NOMO-1 (cell line): ENCODE measurements around the gene GPC6.
A peak's percentile ranks its signal among the peaks of the same experiment; 100 is the strongest.
"Not testable (repeated sequence)": the region's sequence is repeated elsewhere in the genome, so short reads cannot be mapped to it uniquely, and the experiment has no call there.

Experiments
- DNase-seq, 2 experiments: peaks; one replicate each; lab custom pipeline; 2025; ENCODE audit not compliant: unreplicated experiment in 2 of 2; lab: John Stamatoyannopoulos, UW

GPC6 gene

GRCh38 chr13:94175076-94175475 lies 948.5 kb downstream of the GPC6 start:
- DNase-seq, result no peak

GRCh38 chr13:94176561-94176960 lies 950.0 kb downstream of the GPC6 start:
- DNase-seq, result peak; percentile 20 to 92

GRCh38 chr13:94177041-94177440 lies 950.4 kb downstream of the GPC6 start:
- DNase-seq, result no peak

GRCh38 chr13:94178625-94179244 lies 952.1 kb downstream of the GPC6 start:
- DNase-seq, result peak in 1 of 2 experiments; percentile 22

- DNase-seq, result no peak
Measured at GRCh38 chr13:94181461-94182107, 955.0 kb downstream of the GPC6 start.

- peak; percentile 70 to 93 for DNase-seq
Measured at GRCh38 chr13:94182185-94182761, 955.7 kb downstream of the GPC6 start.

- DNase-seq, result no peak
Measured at GRCh38 chr13:94186470-94186869, 959.9 kb downstream of the GPC6 start.

GRCh38 chr13:94188201-94188854 lies 961.7 kb downstream of the GPC6 start:
- DNase-seq, result no peak

GRCh38 chr13:94192431-94192975 lies 965.9 kb downstream of the GPC6 start:
- peak; percentile 24 to 34 for DNase-seq

- no peak for DNase-seq
Measured at GRCh38 chr13:94195715-94196114, 969.1 kb downstream of the GPC6 start.

GRCh38 chr13:94196413-94196812 lies 969.8 kb downstream of the GPC6 start:
- DNase-seq, result peak; percentile 9 to 60

GRCh38 chr13:94198681-94199080 lies 972.1 kb downstream of the GPC6 start:
- no peak for DNase-seq

GRCh38 chr13:94199135-94199534 lies 972.5 kb downstream of the GPC6 start:
- DNase-seq, result no peak

- no peak for DNase-seq
Measured at GRCh38 chr13:94201022-94201421, 974.4 kb downstream of the GPC6 start.

GRCh38 chr13:94204163-94204562 lies 977.6 kb downstream of the GPC6 start:
- no peak for DNase-seq

- DNase-seq, result no peak
Measured at GRCh38 chr13:94204946-94205345, 978.3 kb downstream of the GPC6 start.

GRCh38 chr13:94205896-94206295 lies 979.3 kb downstream of the GPC6 start:
- DNase-seq, result no peak

- DNase-seq, result no peak
Measured at GRCh38 chr13:94209117-94209516, 982.5 kb downstream of the GPC6 start.

GRCh38 chr13:94209913-94210312 lies 983.3 kb downstream of the GPC6 start:
- not testable (repeated sequence) for DNase-seq

- no peak for DNase-seq
Measured at GRCh38 chr13:94210816-94211215, 984.2 kb downstream of the GPC6 start.

GRCh38 chr13:94212196-94212595 lies 985.6 kb downstream of the GPC6 start:
- no peak for DNase-seq
